Measurements from ENCODE around the gene PEAK1. TPM values are rescaled to one million over a fixed set of nuclear protein-coding genes. Genes with fewer than 3 reads are reported as not detected.

The PEAK1 gene
- total RNA-seq, 6 donors from 2014 or later = 82.8 to 142 (median 90.1) TPM

DNA sequence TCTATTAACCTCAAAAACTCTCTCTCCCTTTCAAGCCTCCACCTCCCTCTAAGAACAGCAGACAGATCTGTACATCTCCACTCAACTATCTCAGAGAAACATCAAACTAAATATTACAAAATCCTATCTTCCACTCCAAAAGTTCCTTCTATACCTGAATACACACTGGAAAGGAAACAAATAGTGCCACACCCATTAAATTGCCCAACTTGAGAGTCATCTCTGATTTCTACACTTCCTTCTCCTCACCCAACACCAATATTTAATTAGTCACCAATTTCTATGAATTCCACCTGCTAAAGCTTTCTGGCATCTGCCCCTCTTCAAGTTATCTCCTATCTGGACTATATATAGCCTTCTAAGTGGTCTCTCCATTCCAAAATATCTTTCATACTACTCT is 65.8 kb downstream of the PEAK1 start:
- no peak for DNase-seq
- no peak for ATAC-seq (ENCODE audit: low FRiP score in 2 of 2)
- Histone ChIP-seq H3K4me3 (no peak overlapping the region), H3K4me1 (peaks cover 0 to 10% (median 7%) of the 10 kb centered on the region in 4 donors), H3K27me3 (no peaks in the 10 kb centered on the region), H3K27ac (no peak overlapping the region), H3K9me3 (no peaks in the 10 kb centered on the region), H3K36me3 (no peaks in the 10 kb centered on the region)
- TF ChIP-seq POLR2AphosphoS5 (IDR thresholded peaks at IDR 0.05) = no peak

- Histone ChIP-seq H3K36me3 (no peaks in the 10 kb centered on the region), H3K4me1 (peaks cover 0 to 8% (median 7%) of the 10 kb centered on the region in 4 donors), H3K27ac (no peak overlapping the region), H3K4me3 (no peak overlapping the region), H3K9me3 (no peaks in the 10 kb centered on the region), H3K27me3 (no peaks in the 10 kb centered on the region)
- WGBS, 2 donors = 50 to 77% methylated on average over 4 of the region's 4 CpGs
- TF ChIP-seq POLR2A (IDR thresholded peaks at IDR 0.05) = no peak
- TF ChIP-seq EP300 (IDR thresholded peaks at IDR 0.05) = no peak
- TF ChIP-seq, protein P1, sequence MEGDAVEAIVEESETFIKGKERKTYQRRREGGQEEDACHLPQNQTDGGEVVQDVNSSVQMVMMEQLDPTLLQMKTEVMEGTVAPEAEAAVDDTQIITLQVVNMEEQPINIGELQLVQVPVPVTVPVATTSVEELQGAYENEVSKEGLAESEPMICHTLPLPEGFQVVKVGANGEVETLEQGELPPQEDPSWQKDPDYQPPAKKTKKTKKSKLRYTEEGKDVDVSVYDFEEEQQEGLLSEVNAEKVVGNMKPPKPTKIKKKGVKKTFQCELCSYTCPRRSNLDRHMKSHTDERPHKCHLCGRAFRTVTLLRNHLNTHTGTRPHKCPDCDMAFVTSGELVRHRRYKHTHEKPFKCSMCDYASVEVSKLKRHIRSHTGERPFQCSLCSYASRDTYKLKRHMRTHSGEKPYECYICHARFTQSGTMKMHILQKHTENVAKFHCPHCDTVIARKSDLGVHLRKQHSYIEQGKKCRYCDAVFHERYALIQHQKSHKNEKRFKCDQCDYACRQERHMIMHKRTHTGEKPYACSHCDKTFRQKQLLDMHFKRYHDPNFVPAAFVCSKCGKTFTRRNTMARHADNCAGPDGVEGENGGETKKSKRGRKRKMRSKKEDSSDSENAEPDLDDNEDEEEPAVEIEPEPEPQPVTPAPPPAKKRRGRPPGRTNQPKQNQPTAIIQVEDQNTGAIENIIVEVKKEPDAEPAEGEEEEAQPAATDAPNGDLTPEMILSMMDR (IDR thresholded peaks at IDR 0.05) = no peak
- TF ChIP-seq POLR2AphosphoS5 (IDR thresholded peaks at IDR 0.05) = no peak
- ATAC-seq (ENCODE audit: low FRiP score in 2 of 2) (no peak), DNase-seq (no peak)
Observed at GRCh38 chr15:77352887-77353286, 67.0 kb downstream of the PEAK1 start.

DNA sequence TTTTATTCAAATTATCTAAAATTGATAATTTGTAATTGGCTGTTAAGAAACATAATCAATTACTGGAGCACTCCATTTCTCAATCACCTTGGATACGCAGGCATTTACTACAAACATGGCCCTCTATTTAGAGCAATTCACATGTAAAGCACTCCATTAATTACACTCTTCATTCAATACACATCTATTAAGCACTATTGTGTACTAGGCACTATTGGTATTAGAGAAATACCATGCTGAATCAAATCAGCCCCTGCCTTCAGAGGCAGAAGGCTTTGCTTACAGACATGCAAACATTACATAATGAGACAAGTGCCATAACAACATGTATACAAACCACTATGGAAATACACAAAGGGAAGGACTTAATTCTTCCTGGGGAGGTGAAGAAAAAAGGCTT is 69.1 kb downstream of the PEAK1 start:
- H3K36me3 ChIP-seq = no peaks in the 10 kb centered on the region
- WGBS, 2 donors = 94 to 97% methylated on average over 1 of the region's 1 CpG
- DNase-seq (no peak), ATAC-seq (ENCODE audit: low FRiP score in 2 of 2) (no peak)
- TF ChIP-seq EP300 (IDR thresholded peaks at IDR 0.05) (no peak), POLR2AphosphoS5 (IDR thresholded peaks at IDR 0.05) (no peak), POLR2A (IDR thresholded peaks at IDR 0.05) (no peak)
- TF ChIP-seq, protein P1 (IDR thresholded peaks at IDR 0.05) = no peak
- no peaks in the 10 kb centered on the region for H3K27me3 ChIP-seq
- no peak overlapping the region for H3K4me3 ChIP-seq
- peaks cover 0 to 22% (median 15%) of the 10 kb centered on the region in 4 donors for H3K4me1 ChIP-seq
- no peaks in the 10 kb centered on the region for H3K9me3 ChIP-seq
- no peak overlapping the region for H3K27ac ChIP-seq

GRCh38 chr15:77349666-77350065 is 70.2 kb downstream of the PEAK1 start:
- TF ChIP-seq POLR2A (IDR thresholded peaks at IDR 0.05) (no peak), EP300 (IDR thresholded peaks at IDR 0.05) (no peak), POLR2AphosphoS5 (IDR thresholded peaks at IDR 0.05) (no peak)
- TF ChIP-seq, protein P1 (IDR thresholded peaks at IDR 0.05) = no peak
- no peaks in the 10 kb centered on the region for H3K36me3 ChIP-seq
- DNase-seq = no peak

GRCh38 chr15:77348511-77348910 is 71.4 kb downstream of the PEAK1 start:
- ATAC-seq (ENCODE audit: low FRiP score in 2 of 2) (no peak), DNase-seq (no peak)
- Histone ChIP-seq H3K4me3 (no peak overlapping the region), H3K27me3 (no peaks in the 10 kb centered on the region), H3K27ac (no peak overlapping the region), H3K9me3 (no peaks in the 10 kb centered on the region), H3K36me3 (no peaks in the 10 kb centered on the region), H3K4me1 (peaks cover 0 to 15% (median 8%) of the 10 kb centered on the region in 4 donors)
- WGBS, 2 donors = 91 to 95% methylated on average over 4 of the region's 4 CpGs
- no peak for TF ChIP-seq EP300 (IDR thresholded peaks at IDR 0.05)
- TF ChIP-seq POLR2AphosphoS5 (IDR thresholded peaks at IDR 0.05) = no peak
- no peak for TF ChIP-seq POLR2A (IDR thresholded peaks at IDR 0.05)
- TF ChIP-seq, protein P1 (IDR thresholded peaks at IDR 0.05) = no peak

More at GRCh38 chr15:77349666-77350065, 70.2 kb downstream of the PEAK1 start:
- Histone ChIP-seq H3K9me3 (no peaks in the 10 kb centered on the region), H3K27me3 (no peaks in the 10 kb centered on the region), H3K27ac (no peak overlapping the region), H3K4me1 (peaks cover 0 to 22% (median 15%) of the 10 kb centered on the region in 4 donors), H3K4me3 (no peak overlapping the region)
- 77 to 88% methylated on average over 2 of the region's 2 CpGs for WGBS, 2 donors
- no peak for ATAC-seq (ENCODE audit: low FRiP score in 2 of 2)
